Activated T-cell treated with anti-CD3 and anti-CD28 coated beads, Interleukin-2, amount 50 U/mL, for 4 hours (primary cell): Measurements from ENCODE around the gene TSPAN15. TPM values are rescaled to one million over a fixed set of nuclear protein-coding genes. Genes with fewer than 3 reads are reported as not detected.
"Not testable (repeated sequence)": the region's sequence is repeated elsewhere in the genome, so short reads cannot be mapped to it uniquely, and the experiment has no call there.

Experiments used
- ATAC-seq, 2 donors: fragments of 200-7000 bp; cut with Tn5 transposase; one replicate each; pipeline ENCODE4 v1.10.0; 2021
- DNase-seq: peaks from one replicate; pipeline ENCODE4 v3.0.0-alpha.2; 2020
- H3K27me3 Mint-ChIP-seq: one replicate; pipeline ENCODE4 v1.8.0; 2021; ENCODE audit warnings: low read depth, mixed read lengths
- H3K36me3 Mint-ChIP-seq: one replicate; pipeline ENCODE4 v1.8.0; 2022; ENCODE audit warnings: mixed read lengths; ENCODE audit not compliant: insufficient read depth
- H3K4me1 Mint-ChIP-seq: one replicate; pipeline ENCODE4 v1.8.0; 2021; ENCODE audit warnings: low read depth, mixed read lengths
- H3K4me3 Mint-ChIP-seq: one replicate; pipeline ENCODE4 v1.8.0; 2021; ENCODE audit warnings: mild to moderate bottlenecking, moderate library complexity, mixed read lengths
- H3K9me3 Mint-ChIP-seq: one replicate; pipeline ENCODE4 v1.8.0; 2021; ENCODE audit warnings: mixed read lengths
- total RNA-seq, 3 donors: library from RNA; stranded (reverse); gene quantifications; one replicate each; pipeline ENCODE4 v1.2.1, GENCODE V29; 2021

The TSPAN15 gene
- total RNA-seq, 3 donors from 2014 or later, result 0.86 to 1.8 (median 1.4) TPM

DNA sequence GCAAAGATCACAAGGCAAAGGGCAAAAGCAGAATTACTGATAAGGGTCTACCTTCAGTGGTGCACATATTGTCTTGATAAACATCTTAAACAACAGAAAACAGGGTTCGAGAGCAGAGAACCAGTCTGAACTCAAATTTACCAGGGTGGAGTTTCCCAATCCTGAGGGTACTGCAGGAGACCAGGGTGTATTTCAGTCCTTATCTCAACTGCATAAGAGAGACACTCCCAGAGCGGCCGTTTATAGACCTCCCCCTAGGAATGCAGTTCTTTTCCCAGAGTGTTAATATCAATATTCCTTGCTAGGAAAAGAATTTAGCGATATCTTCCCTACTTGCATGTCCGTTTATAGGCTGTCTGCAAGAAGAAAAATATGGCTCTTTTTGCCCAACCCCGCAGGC is 37.6 kb downstream of the TSPAN15 start:
- H3K4me3 Mint-ChIP-seq, DNase-seq, H3K27me3 Mint-ChIP-seq, ATAC-seq, H3K36me3 Mint-ChIP-seq, H3K4me1 Mint-ChIP-seq: not testable (repeated sequence)
- peaks cover 13% of the 10 kb centered on the region for H3K9me3 Mint-ChIP-seq

DNA sequence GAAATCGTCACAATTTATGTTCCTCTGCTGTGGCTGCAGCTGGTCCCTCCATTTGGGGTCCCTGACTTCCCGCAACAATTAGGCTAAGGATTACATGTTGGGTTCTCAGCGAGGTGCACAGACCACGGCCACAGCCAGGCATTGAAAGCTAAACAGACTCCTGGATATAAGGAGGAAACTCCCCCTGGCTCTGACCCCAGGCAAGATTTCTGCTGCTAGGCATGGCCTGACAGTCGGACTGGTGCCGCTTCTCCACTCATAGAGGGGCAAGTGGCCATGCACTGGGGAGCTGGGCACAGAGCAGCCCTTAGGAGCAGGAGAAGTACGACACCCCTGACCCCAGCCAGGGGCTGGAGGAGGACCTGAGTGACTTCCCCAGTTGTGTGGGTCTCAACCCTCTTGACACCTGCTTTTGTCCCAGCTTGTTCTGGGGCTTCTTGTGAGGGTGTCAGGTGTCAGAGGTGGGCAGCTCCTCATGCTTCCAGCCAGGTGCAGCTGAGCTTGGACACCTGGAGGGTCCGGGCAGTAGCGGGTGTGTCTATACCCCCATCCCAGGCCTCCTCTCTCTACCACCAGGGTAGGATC is 38.3 kb downstream of the TSPAN15 start:
- Mint-ChIP-seq H3K4me1 (no peaks in the 10 kb centered on the region), H3K4me3 (no peak overlapping the region), H3K36me3 (peaks cover 6% of the 10 kb centered on the region), H3K9me3 (peaks cover 13% of the 10 kb centered on the region), H3K27me3 (no peaks in the 10 kb centered on the region)
- DNase-seq (no peak), ATAC-seq (no peak)

- ATAC-seq, result no peak
- Mint-ChIP-seq H3K9me3 (peaks cover 13% of the 10 kb centered on the region), H3K4me3 (no peak overlapping the region), H3K36me3 (peaks cover 6% of the 10 kb centered on the region), H3K27me3 (no peaks in the 10 kb centered on the region), H3K4me1 (no peaks in the 10 kb centered on the region)
- no peak for DNase-seq
Observed at GRCh38 chr10:69490876-69491275, 39.6 kb downstream of the TSPAN15 start.

DNA sequence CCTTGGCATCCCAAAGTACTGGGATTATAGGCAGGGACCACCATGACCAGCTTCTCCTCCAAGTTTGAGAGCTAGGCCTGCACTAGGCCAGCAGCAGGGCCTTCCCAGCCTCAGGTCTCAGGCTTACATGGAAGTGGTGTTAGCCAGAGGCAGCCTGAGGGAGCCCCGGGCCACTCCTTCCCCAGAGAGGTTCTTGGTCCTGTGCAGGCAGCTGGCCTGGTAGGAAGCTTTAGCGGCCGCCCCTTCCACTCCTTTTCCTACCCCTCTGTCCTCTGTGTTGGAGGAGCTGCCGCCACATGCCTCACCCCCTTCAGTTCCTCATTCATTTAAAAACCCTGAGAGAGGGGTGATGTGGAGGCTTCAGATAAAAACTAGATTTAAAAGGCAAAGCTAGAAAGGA is 40.3 kb downstream of the TSPAN15 start:
- Mint-ChIP-seq H3K4me3 (no peak overlapping the region), H3K4me1 (no peaks in the 10 kb centered on the region), H3K36me3 (peaks cover 6% of the 10 kb centered on the region), H3K9me3 (peaks cover 13% of the 10 kb centered on the region), H3K27me3 (no peaks in the 10 kb centered on the region)
- ATAC-seq (no peak), DNase-seq (no peak)

DNA sequence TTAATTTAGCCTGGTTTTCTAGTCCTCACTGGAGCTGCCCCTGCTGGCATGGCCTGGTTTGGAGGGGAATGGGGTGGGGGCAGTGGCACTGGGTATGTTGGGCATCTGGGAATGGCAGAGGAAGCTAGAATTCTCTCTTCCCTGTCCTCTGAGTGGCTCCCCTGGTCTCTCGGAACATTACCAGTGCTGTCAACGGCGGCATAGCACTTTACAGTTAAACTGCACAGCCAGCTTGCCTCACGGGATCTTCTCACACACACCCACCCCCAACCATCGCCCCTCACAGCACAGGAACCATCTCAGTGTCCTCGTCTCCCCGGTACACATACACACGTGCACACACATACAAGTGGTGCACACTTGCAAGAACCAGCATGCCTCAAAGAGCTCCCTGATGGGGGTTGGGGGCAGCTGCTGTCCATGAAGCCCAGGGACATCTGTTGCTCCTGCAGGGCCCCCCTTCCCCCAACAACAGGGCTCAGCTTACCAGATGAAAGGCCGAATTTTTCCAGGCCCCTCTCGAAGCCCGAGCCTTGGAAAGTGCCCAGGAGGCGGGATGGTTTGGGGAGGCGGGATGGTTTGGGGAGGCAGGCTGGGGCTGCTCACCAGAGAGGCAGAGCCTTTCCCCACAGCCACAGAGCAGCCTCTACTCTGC is 41.0 kb downstream of the TSPAN15 start:
- no peak overlapping the region for H3K4me3 Mint-ChIP-seq
- H3K9me3 Mint-ChIP-seq, result peaks cover 13% of the 10 kb centered on the region
- ATAC-seq, result no peak
- peaks cover 6% of the 10 kb centered on the region for H3K36me3 Mint-ChIP-seq
- no peaks in the 10 kb centered on the region for H3K27me3 Mint-ChIP-seq
- H3K4me1 Mint-ChIP-seq, result no peaks in the 10 kb centered on the region
- no peak for DNase-seq

GRCh38 chr10:69492746-69493462 is 41.6 kb downstream of the TSPAN15 start:
- peaks cover 6% of the 10 kb centered on the region for H3K36me3 Mint-ChIP-seq
- peaks cover 9% of the 10 kb centered on the region for H3K9me3 Mint-ChIP-seq
- ATAC-seq (no peak), DNase-seq (no peak)
- H3K27me3 Mint-ChIP-seq, result no peaks in the 10 kb centered on the region
- H3K4me3 Mint-ChIP-seq, result no peak overlapping the region
- H3K4me1 Mint-ChIP-seq, result peaks cover under 1% of the 10 kb centered on the region

DNA sequence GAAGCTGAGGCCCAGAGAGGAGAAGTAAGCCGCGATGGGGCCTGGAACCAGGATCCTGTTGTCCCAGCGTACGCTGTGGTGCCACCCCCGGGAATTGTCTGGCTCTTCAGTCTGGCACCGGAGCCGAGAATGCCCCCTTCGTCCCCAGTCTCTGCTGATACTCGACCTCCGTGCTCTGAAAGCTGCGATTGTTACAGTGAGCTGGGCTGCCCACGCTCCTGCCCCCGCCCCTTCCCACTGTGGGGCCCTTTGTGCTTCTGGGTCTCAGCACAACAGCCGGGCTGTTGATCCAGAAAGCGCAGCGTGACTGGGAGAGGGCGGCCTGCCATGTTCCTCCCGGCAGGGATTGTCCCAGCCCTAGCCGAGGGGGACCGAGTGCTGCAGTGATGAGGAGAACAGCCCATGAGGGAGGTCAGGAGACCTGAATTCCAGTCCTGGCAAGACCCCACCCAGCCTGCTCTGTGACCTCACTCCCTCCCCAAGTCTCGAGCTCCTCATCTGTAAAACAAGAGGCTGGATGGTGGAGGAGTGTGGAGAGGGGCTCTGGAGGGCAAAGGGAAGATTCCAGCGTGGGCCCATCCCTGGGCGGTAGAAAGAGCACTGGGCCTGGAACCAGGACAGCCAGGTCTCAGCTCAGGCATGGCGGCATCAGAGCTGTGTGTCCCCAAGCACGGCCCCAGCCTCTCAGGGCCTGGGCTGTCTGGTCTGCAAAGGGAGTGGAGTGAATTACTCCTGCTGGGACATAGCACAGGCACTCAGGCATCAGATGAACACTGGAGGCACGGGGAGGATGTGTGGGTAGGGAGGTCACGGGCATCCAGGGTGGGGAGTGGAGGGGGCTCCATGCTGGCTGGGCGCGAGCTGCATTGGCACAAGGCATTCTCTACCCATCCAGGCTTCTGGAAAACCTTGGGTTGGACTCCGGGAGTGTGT is 43.6 kb downstream of the TSPAN15 start:
- ATAC-seq (no peak), DNase-seq (no peak)
- no peak overlapping the region for H3K4me3 Mint-ChIP-seq
- H3K27me3 Mint-ChIP-seq, result no peaks in the 10 kb centered on the region
- H3K36me3 Mint-ChIP-seq, result no peaks in the 10 kb centered on the region
- H3K9me3 Mint-ChIP-seq, result no peaks in the 10 kb centered on the region
- peaks cover 8% of the 10 kb centered on the region for H3K4me1 Mint-ChIP-seq

- H3K4me3 Mint-ChIP-seq, result no peak overlapping the region
- DNase-seq, result no peak
- no peaks in the 10 kb centered on the region for H3K27me3 Mint-ChIP-seq
Observed at GRCh38 chr10:69495666-69496065, 44.4 kb downstream of the TSPAN15 start.

GRCh38 chr10:69496352-69497230 is 45.3 kb downstream of the TSPAN15 start:
- no peak for ATAC-seq
- H3K36me3 Mint-ChIP-seq, result no peaks in the 10 kb centered on the region
- no peak overlapping the region for H3K4me3 Mint-ChIP-seq
- H3K9me3 Mint-ChIP-seq, result no peaks in the 10 kb centered on the region
- no peaks in the 10 kb centered on the region for H3K27me3 Mint-ChIP-seq
- H3K4me1 Mint-ChIP-seq, result peaks cover 8% of the 10 kb centered on the region
- no peak for DNase-seq

More at GRCh38 chr10:69495666-69496065, 44.4 kb downstream of the TSPAN15 start:
- peaks cover 8% of the 10 kb centered on the region for H3K4me1 Mint-ChIP-seq
- H3K9me3 Mint-ChIP-seq, result no peaks in the 10 kb centered on the region
- H3K36me3 Mint-ChIP-seq, result no peaks in the 10 kb centered on the region
- no peak for ATAC-seq

GRCh38 chr10:69497231-69497561 is 45.9 kb downstream of the TSPAN15 start:
- Mint-ChIP-seq H3K9me3 (no peaks in the 10 kb centered on the region), H3K27me3 (no peaks in the 10 kb centered on the region), H3K4me3 (no peak overlapping the region), H3K4me1 (peaks cover 8% of the 10 kb centered on the region), H3K36me3 (no peaks in the 10 kb centered on the region)
- ATAC-seq, result no peak
- DNase-seq, result no peak

GRCh38 chr10:69497611-69498390 is 46.5 kb downstream of the TSPAN15 start:
- no peak overlapping the region for H3K4me3 Mint-ChIP-seq
- ATAC-seq, result no peak

DNA sequence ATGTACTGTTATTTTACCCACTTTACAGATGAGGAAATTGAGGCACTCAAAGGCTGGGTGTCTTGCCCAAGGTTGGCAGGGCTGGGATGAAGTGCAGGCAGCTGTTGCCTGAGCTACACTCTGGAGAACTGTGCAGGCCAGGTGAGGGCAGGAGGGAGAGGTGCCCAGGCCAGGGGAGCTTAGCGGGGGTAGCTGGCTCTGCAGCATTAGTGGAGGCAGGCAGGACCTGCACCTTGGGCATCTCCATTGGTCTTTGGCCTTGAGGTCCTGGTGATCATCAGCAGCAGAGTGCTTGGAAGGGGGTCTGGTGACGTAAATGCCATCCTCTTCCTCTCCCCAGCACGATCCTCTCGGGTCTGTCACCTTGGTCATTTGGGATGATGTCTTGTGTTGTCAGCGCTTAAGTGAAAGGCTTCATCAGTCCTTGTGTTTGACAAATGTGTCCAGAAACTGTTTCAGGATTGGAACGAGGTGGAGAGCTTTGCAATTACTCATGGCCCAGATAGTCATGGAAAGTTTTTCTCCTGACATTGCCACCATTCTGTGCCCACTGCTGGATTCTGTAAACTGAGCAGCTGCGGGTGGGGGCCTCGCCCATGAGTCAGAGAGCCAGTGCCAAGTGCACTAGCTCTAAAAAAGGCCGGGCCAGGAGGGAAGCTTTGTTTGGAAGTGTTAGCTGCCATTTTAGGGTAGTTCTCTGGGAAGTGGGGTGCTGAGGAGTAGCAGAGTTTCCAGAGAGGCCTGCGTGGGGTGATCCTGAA is 47.6 kb downstream of the TSPAN15 start:
- Mint-ChIP-seq H3K9me3 (no peaks in the 10 kb centered on the region), H3K27me3 (no peaks in the 10 kb centered on the region), H3K4me1 (peaks cover 8% of the 10 kb centered on the region), H3K4me3 (no peak overlapping the region), H3K36me3 (no peaks in the 10 kb centered on the region)
- ATAC-seq, result no peak
- DNase-seq, result no peak

More at GRCh38 chr10:69497611-69498390, 46.5 kb downstream of the TSPAN15 start:
- H3K9me3 Mint-ChIP-seq, result no peaks in the 10 kb centered on the region
- DNase-seq, result no peak
- H3K27me3 Mint-ChIP-seq, result no peaks in the 10 kb centered on the region
- peaks cover 8% of the 10 kb centered on the region for H3K4me1 Mint-ChIP-seq
- no peaks in the 10 kb centered on the region for H3K36me3 Mint-ChIP-seq
